ENCODE data around the gene DSCAML1. TPM values are rescaled to one million over a fixed set of nuclear protein-coding genes. Genes with fewer than 3 reads are reported as not detected.

The DSCAML1 gene
- total RNA-seq, 4 donors from 2014 or later, result 2.9 to 5.8 (median 3.3) TPM

GRCh38 chr11:117722082-117722481, 74.9 kb downstream of the DSCAML1 start:
- WGBS, 2 donors (ENCODE audit: low coverage in 1 of 2), result 62 to 71% methylated on average over 2 of the region's 2 CpGs
- in situ Hi-C loops (cut with MboI; ENCODE audit: low pct_ligation_motif_present in 1 of 4, low pct_unique_long_range_greater_than_20kb in 1 of 4, low sequenced_read_pairs in 3 of 4), result no loop called here
- H3K27me3 ChIP-seq, result no peaks in the 10 kb centered on the region
- DNase-seq, result no peak
- H3K36me3 ChIP-seq, result no peaks in the 10 kb centered on the region
- peaks cover 0 to 17% (median 9%) of the 10 kb centered on the region in 4 donors for H3K4me1 ChIP-seq
- TF ChIP-seq, protein P1, sequence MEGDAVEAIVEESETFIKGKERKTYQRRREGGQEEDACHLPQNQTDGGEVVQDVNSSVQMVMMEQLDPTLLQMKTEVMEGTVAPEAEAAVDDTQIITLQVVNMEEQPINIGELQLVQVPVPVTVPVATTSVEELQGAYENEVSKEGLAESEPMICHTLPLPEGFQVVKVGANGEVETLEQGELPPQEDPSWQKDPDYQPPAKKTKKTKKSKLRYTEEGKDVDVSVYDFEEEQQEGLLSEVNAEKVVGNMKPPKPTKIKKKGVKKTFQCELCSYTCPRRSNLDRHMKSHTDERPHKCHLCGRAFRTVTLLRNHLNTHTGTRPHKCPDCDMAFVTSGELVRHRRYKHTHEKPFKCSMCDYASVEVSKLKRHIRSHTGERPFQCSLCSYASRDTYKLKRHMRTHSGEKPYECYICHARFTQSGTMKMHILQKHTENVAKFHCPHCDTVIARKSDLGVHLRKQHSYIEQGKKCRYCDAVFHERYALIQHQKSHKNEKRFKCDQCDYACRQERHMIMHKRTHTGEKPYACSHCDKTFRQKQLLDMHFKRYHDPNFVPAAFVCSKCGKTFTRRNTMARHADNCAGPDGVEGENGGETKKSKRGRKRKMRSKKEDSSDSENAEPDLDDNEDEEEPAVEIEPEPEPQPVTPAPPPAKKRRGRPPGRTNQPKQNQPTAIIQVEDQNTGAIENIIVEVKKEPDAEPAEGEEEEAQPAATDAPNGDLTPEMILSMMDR (IDR thresholded peaks at IDR 0.05), result no peak
- H3K27ac ChIP-seq, result no peak overlapping the region
- H3K4me3 ChIP-seq, result no peak overlapping the region
- intact Hi-C loops (cut with DNase I; ENCODE audit: low total_unique reads), result no loop called here
- H3K9me3 ChIP-seq, result no peaks in the 10 kb centered on the region

- no peak for TF ChIP-seq POLR2A (IDR thresholded peaks at IDR 0.05)
- intact Hi-C loops (cut with DNase I; ENCODE audit: low total_unique reads) (no loop called here), in situ Hi-C loops (cut with MboI; ENCODE audit: low pct_ligation_motif_present in 1 of 4, low pct_unique_long_range_greater_than_20kb in 1 of 4, low sequenced_read_pairs in 3 of 4) (no loop called here)
- H3K27me3 ChIP-seq, result no peaks in the 10 kb centered on the region
- peaks cover 0 to 17% (median 9%) of the 10 kb centered on the region in 4 donors for H3K4me1 ChIP-seq
- H3K4me3 ChIP-seq, result no peak overlapping the region
- 66% methylated on average over 11 of the region's 11 CpGs; no CpG with 5 or more reads in 1 of the 2 donors for WGBS, 2 donors (ENCODE audit: low coverage in 1 of 2)
- DNase-seq, result no peak
- H3K27ac ChIP-seq, result no peak overlapping the region
- H3K36me3 ChIP-seq, result no peaks in the 10 kb centered on the region
- H3K9me3 ChIP-seq, result no peaks in the 10 kb centered on the region
Measured at GRCh38 chr11:117720061-117720511, 76.9 kb downstream of the DSCAML1 start.

DNA sequence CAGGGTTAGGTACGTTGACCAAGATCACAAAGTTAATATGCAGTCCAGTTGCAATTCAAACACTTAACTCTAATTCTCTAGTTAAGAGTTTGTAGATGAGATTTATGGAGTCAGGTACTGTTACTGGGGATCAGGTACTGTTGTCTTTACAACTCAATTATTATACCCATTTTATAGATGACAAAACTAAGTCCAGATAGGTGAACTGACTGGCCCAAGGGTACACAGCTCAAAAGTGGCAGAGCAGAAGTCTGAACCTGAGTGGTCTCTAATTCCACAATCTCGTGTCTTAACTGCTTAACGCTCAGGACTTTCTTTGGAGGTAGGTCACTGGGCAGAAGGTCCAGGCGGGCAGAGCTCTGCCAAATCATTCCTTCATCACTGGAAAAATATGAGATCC, 77.5 kb downstream of the DSCAML1 start:
- Histone ChIP-seq H3K27me3 (no peaks in the 10 kb centered on the region), H3K4me3 (no peak overlapping the region), H3K4me1 (peaks cover 0 to 17% (median 9%) of the 10 kb centered on the region in 4 donors), H3K9me3 (no peaks in the 10 kb centered on the region), H3K27ac (no peak overlapping the region), H3K36me3 (no peaks in the 10 kb centered on the region)
- DNase-seq, result no peak
- in situ Hi-C loops (cut with MboI; ENCODE audit: low pct_ligation_motif_present in 1 of 4, low pct_unique_long_range_greater_than_20kb in 1 of 4, low sequenced_read_pairs in 3 of 4) (no loop called here), intact Hi-C loops (cut with DNase I; ENCODE audit: low total_unique reads) (no loop called here)
- TF ChIP-seq EP300 (IDR thresholded peaks at IDR 0.05; ENCODE audit: low read depth) (no peak), POLR2AphosphoS5 (IDR thresholded peaks at IDR 0.05) (no peak), POLR2A (IDR thresholded peaks at IDR 0.05) (no peak)
- TF ChIP-seq, protein P1 (IDR thresholded peaks at IDR 0.05), result no peak
- 73 to 87% methylated on average over 1 to 4 of the region's 4 CpGs for WGBS, 2 donors (ENCODE audit: low coverage in 1 of 2)

DNA sequence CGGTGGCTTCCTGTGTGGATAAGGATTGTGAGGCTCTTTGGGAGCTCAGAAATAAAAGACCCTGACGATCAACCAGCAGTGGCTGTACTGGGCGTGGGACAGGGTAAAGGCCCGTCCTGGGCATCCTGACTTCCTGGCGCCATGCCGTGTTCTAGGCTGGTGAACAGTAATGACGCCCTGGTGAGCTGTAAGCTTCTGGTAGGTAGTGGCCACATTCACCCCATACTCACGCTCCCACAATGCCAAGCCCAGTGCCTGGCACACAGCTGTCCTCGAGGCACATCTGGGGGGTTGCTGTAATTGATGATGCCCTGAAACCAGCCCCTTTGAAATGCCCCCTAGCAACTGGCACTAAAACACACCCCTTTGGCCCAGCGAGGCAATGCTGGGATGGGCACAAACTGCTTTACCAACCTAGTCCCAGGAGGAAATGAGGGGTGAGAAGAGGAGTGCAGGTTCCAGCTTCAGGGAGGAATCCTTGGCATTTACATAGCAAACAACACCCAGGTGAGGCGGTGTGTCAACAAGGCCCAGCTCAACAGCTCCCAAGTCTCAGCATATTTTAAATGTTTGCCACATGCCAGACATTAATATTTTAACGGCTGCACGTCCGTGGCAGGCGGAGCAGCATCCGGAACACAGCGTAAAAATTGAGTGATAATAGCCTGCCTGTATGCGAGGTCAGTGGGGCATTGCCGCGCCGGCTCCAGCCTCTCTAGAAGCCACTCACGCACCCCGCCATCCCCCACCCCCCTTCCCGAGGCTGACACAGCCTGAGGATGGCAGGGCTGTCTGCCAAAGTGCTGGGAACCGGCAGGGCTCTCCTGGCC, 79.3 kb downstream of the DSCAML1 start:
- intact Hi-C loops (cut with DNase I; ENCODE audit: low total_unique reads), result no loop called here
- DNase-seq, result peak; percentile 32
- no peaks in the 10 kb centered on the region for H3K27me3 ChIP-seq
- H3K9me3 ChIP-seq, result no peaks in the 10 kb centered on the region
- no peaks in the 10 kb centered on the region for H3K36me3 ChIP-seq
- H3K4me1 ChIP-seq, result peaks cover 0 to 6% (median 4%) of the 10 kb centered on the region in 4 donors
- peak overlapping the region in 2 of 4 donors; percentile 10 to 20 for H3K27ac ChIP-seq
- in situ Hi-C loops (cut with MboI; ENCODE audit: low pct_ligation_motif_present in 1 of 4, low pct_unique_long_range_greater_than_20kb in 1 of 4, low sequenced_read_pairs in 3 of 4), result no loop called here
- no peak overlapping the region for H3K4me3 ChIP-seq
- TF ChIP-seq, protein P1 (IDR thresholded peaks at IDR 0.05), result no peak
- TF ChIP-seq EP300 (IDR thresholded peaks at IDR 0.05; ENCODE audit: low read depth) (no peak), POLR2AphosphoS5 (IDR thresholded peaks at IDR 0.05) (no peak), POLR2A (IDR thresholded peaks at IDR 0.05) (no peak)
- WGBS, 2 donors (ENCODE audit: low coverage in 1 of 2), result 60% methylated on average over 24 of the region's 25 CpGs; no CpG with 5 or more reads in 1 of the 2 donors
